Measurements from ENCODE around the gene PRODH2. TPM values are rescaled to one million over a fixed set of nuclear protein-coding genes. Genes with fewer than 3 reads are reported as not detected.

The PRODH2 gene
- total RNA-seq, 6 experiments from 2014 or later: 60.3 to 281 (median 134) TPM

Other genes with a start within 250 kb of the PRODH2 start
- gene ATP4A, start 249.2 kb downstream of the PRODH2 start, total RNA-seq: under 1 TPM in 1 of 6 experiments, not detected in 5; 0.06 TPM
- not detected for gene PMIS2, start 226.7 kb downstream of the PRODH2 start, total RNA-seq
- 1 to 10 TPM; 3.7 to 6.1 (median 4.4) TPM for gene HAUS5, start 200.1 kb downstream of the PRODH2 start, total RNA-seq
- 10 to 100 TPM; 27.8 to 46.5 (median 31.0) TPM for gene RBM42, start 183.8 kb downstream of the PRODH2 start, total RNA-seq
- 1 to 10 TPM in 1 of 6 experiments, under 1 TPM in 3, not detected in 2; 0.38 to 1.2 (median 0.57) TPM for gene ETV2, start 171.1 kb downstream of the PRODH2 start, total RNA-seq
- gene COX6B1, start 164.5 kb downstream of the PRODH2 start, total RNA-seq: 100 to 1,000 TPM; 189 to 697 (median 228) TPM
- gene UPK1A, start 146.3 kb downstream of the PRODH2 start, total RNA-seq: under 1 TPM in 1 of 6 experiments, not detected in 5; 0.27 TPM
- gene ZBTB32, start 108.3 kb downstream of the PRODH2 start, total RNA-seq: under 1 TPM in 1 of 6 experiments, not detected in 5; 0.15 TPM
- 10 to 100 TPM; 10.5 to 23.1 (median 15.0) TPM for gene KMT2B, start 94.8 kb downstream of the PRODH2 start, total RNA-seq
- 10 to 100 TPM; 16.3 to 58.9 (median 29.3) TPM for gene IGFLR1, start 70.4 kb downstream of the PRODH2 start, total RNA-seq
- gene U2AF1L4, start 67.4 kb downstream of the PRODH2 start, total RNA-seq: 10 to 100 TPM; 11.3 to 19.9 (median 17.5) TPM
- gene PSENEN, start 67.2 kb downstream of the PRODH2 start, total RNA-seq: 10 to 100 TPM; 24.2 to 42.9 (median 35.8) TPM
- 1 to 10 TPM; 3.2 to 8.2 (median 4.9) TPM for gene LIN37, start 64.3 kb downstream of the PRODH2 start, total RNA-seq
- 1 to 10 TPM; 2.6 to 6.0 (median 4.5) TPM for gene HSPB6, start 55.8 kb downstream of the PRODH2 start, total RNA-seq
- 1 to 10 TPM; 3.9 to 5.5 (median 4.7) TPM for gene PROSER3, start 54.7 kb downstream of the PRODH2 start, total RNA-seq
- gene ARHGAP33, start 37.3 kb downstream of the PRODH2 start, total RNA-seq: 1 to 10 TPM in 5 of 6 experiments, under 1 TPM in 1; 0.37 to 5.2 (median 3.1) TPM
- not detected for gene NPHS1, start 39.7 kb upstream of the PRODH2 start, total RNA-seq
- not detected for gene KIRREL2, start 44.1 kb upstream of the PRODH2 start, total RNA-seq
- 1 to 10 TPM in 1 of 6 experiments, under 1 TPM in 2, not detected in 3; 0.27 to 1.5 (median 0.37) TPM for gene APLP1, start 55.7 kb upstream of the PRODH2 start, total RNA-seq
- 1 to 10 TPM; 1.0 to 2.6 (median 1.7) TPM for gene NFKBID, start 87.7 kb upstream of the PRODH2 start, total RNA-seq
- 1 to 10 TPM in 5 of 6 experiments, not detected in 1; 1.7 to 4.2 (median 2.4) TPM for gene HCST, start 89.7 kb upstream of the PRODH2 start, total RNA-seq
- 10 to 100 TPM; 15.6 to 77.8 (median 29.7) TPM for gene TYROBP, start 95.5 kb upstream of the PRODH2 start, total RNA-seq
- 1 to 10 TPM; 5.6 to 8.6 (median 7.0) TPM for gene LRFN3, start 123.5 kb upstream of the PRODH2 start, total RNA-seq
- gene SDHAF1, start 182.3 kb upstream of the PRODH2 start, total RNA-seq: 10 to 100 TPM in 4 of 6 experiments, 1 to 10 TPM in 2; 8.4 to 41.9 (median 12.0) TPM
- gene SYNE4, start 196.0 kb upstream of the PRODH2 start, total RNA-seq: 1 to 10 TPM; 3.9 to 7.5 (median 7.0) TPM
- gene ALKBH6, start 201.4 kb upstream of the PRODH2 start, total RNA-seq: 10 to 100 TPM in 5 of 6 experiments, 1 to 10 TPM in 1; 9.7 to 31.2 (median 11.5) TPM
- gene CLIP3, start 220.0 kb upstream of the PRODH2 start, total RNA-seq: 1 to 10 TPM in 2 of 6 experiments, under 1 TPM in 4; 0.55 to 1.6 (median 0.94) TPM
- gene THAP8, start 241.4 kb upstream of the PRODH2 start, total RNA-seq: 1 to 10 TPM; 2.5 to 9.0 (median 4.2) TPM
- 1 to 10 TPM in 2 of 6 experiments, under 1 TPM in 4; 0.20 to 1.6 (median 0.58) TPM for gene WDR62, start 242.1 kb upstream of the PRODH2 start, total RNA-seq

Measured in right lobe of liver (tissue), 5 donors.